ENCODE data around the gene PIH1D1.
"Not testable (repeated sequence)": the region's sequence is repeated elsewhere in the genome, so short reads cannot be mapped to it uniquely, and the experiment has no call there.

DNA sequence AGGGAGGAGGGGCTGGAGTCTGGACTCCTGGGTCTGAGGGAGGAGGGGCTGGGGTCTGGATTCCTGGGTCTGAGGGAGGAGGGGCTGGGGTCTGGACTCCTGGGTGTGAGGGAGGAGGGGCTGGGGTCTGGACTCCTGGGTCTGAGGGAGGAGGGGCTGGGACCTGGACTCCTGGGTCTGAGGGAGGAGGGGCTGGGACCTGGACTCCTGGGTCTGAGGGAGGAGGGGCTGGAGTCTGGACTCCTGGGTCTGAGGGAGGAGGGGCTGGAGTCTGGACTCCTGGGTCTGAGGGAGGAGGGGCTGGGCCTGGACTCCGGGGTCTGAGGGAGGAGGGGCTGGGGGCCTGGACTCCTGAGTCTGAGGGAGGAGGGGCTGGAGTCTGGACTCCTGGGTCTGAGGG is 9.5 kb upstream of the PIH1D1 start:
- TF ChIP-seq POLR2AphosphoS5 (IDR thresholded peaks at IDR 0.05; ENCODE audit: low read length); GABPA (IDR thresholded peaks at IDR 0.05; ENCODE audit: low read depth); EZH2 (IDR thresholded peaks at IDR 0.05; ENCODE audit: borderline replicate concordance, control insufficient read depth, low read depth, low read length); ZNF207 (IDR thresholded peaks at IDR 0.05; ENCODE audit: borderline replicate concordance); ZNF274 (IDR thresholded peaks at IDR 0.05; ENCODE audit: insufficient read depth, insufficient read length): not testable (repeated sequence)
- TF ChIP-seq, protein P1, sequence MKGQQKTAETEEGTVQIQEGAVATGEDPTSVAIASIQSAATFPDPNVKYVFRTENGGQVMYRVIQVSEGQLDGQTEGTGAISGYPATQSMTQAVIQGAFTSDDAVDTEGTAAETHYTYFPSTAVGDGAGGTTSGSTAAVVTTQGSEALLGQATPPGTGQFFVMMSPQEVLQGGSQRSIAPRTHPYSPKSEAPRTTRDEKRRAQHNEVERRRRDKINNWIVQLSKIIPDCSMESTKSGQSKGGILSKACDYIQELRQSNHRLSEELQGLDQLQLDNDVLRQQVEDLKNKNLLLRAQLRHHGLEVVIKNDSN (IDR thresholded peaks at IDR 0.05; ENCODE audit: borderline replicate concordance, extremely low read length, insufficient read depth, low read depth, low read length) = not testable (repeated sequence)
- TF ChIP-seq, protein P2, sequence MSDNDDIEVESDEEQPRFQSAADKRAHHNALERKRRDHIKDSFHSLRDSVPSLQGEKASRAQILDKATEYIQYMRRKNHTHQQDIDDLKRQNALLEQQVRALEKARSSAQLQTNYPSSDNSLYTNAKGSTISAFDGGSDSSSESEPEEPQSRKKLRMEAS (IDR thresholded peaks at IDR 0.05; ENCODE audit: low read depth, low read length) = not testable (repeated sequence)
- TF ChIP-seq, protein P3, sequence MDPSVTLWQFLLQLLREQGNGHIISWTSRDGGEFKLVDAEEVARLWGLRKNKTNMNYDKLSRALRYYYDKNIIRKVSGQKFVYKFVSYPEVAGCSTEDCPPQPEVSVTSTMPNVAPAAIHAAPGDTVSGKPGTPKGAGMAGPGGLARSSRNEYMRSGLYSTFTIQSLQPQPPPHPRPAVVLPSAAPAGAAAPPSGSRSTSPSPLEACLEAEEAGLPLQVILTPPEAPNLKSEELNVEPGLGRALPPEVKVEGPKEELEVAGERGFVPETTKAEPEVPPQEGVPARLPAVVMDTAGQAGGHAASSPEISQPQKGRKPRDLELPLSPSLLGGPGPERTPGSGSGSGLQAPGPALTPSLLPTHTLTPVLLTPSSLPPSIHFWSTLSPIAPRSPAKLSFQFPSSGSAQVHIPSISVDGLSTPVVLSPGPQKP (IDR thresholded peaks at IDR 0.05; ENCODE audit: low read depth, low read length) = not testable (repeated sequence)
- TF ChIP-seq, protein P4, sequence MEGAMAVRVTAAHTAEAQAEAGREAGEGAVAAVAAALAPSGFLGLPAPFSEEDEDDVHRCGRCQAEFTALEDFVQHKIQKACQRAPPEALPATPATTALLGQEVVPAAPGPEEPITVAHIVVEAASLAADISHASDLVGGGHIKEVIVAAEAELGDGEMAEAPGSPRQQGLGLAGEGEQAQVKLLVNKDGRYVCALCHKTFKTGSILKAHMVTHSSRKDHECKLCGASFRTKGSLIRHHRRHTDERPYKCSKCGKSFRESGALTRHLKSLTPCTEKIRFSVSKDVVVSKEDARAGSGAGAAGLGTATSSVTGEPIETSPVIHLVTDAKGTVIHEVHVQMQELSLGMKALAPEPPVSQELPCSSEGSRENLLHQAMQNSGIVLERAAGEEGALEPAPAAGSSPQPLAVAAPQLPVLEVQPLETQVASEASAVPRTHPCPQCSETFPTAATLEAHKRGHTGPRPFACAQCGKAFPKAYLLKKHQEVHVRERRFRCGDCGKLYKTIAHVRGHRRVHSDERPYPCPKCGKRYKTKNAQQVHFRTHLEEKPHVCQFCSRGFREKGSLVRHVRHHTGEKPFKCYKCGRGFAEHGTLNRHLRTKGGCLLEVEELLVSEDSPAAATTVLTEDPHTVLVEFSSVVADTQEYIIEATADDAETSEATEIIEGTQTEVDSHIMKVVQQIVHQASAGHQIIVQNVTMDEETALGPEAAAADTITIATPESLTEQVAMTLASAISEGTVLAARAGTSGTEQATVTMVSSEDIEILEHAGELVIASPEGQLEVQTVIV (IDR thresholded peaks at IDR 0.05; ENCODE audit: borderline replicate concordance, partially characterized antibody) = not testable (repeated sequence)
- TF ChIP-seq, protein P5, sequence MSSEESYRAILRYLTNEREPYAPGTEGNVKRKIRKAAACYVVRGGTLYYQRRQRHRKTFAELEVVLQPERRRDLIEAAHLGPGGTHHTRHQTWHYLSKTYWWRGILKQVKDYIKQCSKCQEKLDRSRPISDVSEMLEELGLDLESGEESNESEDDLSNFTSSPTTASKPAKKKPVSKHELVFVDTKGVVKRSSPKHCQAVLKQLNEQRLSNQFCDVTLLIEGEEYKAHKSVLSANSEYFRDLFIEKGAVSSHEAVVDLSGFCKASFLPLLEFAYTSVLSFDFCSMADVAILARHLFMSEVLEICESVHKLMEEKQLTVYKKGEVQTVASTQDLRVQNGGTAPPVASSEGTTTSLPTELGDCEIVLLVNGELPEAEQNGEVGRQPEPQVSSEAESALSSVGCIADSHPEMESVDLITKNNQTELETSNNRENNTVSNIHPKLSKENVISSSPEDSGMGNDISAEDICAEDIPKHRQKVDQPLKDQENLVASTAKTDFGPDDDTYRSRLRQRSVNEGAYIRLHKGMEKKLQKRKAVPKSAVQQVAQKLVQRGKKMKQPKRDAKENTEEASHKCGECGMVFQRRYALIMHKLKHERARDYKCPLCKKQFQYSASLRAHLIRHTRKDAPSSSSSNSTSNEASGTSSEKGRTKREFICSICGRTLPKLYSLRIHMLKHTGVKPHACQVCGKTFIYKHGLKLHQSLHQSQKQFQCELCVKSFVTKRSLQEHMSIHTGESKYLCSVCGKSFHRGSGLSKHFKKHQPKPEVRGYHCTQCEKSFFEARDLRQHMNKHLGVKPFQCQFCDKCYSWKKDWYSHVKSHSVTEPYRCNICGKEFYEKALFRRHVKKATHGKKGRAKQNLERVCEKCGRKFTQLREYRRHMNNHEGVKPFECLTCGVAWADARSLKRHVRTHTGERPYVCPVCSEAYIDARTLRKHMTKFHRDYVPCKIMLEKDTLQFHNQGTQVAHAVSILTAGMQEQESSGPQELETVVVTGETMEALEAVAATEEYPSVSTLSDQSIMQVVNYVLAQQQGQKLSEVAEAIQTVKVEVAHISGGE (CRISPR knock-in tag; IDR thresholded peaks at IDR 0.05) = not testable (repeated sequence)
- TF ChIP-seq, protein P6, sequence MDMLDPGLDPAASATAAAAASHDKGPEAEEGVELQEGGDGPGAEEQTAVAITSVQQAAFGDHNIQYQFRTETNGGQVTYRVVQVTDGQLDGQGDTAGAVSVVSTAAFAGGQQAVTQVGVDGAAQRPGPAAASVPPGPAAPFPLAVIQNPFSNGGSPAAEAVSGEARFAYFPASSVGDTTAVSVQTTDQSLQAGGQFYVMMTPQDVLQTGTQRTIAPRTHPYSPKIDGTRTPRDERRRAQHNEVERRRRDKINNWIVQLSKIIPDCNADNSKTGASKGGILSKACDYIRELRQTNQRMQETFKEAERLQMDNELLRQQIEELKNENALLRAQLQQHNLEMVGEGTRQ (IDR thresholded peaks at IDR 0.05; ENCODE audit: borderline replicate concordance, low read depth, low read length) = not testable (repeated sequence)
- TF ChIP-seq, protein P7, sequence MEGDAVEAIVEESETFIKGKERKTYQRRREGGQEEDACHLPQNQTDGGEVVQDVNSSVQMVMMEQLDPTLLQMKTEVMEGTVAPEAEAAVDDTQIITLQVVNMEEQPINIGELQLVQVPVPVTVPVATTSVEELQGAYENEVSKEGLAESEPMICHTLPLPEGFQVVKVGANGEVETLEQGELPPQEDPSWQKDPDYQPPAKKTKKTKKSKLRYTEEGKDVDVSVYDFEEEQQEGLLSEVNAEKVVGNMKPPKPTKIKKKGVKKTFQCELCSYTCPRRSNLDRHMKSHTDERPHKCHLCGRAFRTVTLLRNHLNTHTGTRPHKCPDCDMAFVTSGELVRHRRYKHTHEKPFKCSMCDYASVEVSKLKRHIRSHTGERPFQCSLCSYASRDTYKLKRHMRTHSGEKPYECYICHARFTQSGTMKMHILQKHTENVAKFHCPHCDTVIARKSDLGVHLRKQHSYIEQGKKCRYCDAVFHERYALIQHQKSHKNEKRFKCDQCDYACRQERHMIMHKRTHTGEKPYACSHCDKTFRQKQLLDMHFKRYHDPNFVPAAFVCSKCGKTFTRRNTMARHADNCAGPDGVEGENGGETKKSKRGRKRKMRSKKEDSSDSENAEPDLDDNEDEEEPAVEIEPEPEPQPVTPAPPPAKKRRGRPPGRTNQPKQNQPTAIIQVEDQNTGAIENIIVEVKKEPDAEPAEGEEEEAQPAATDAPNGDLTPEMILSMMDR (IDR thresholded peaks at IDR 0.05 in 2 of 3, conservative IDR thresholded peaks at IDR 0.05 in 1 of 3; ENCODE audit: control insufficient read depth in 2 of 3, extremely low read depth in 1 of 3, insufficient read depth in 1 of 3, low read depth in 3 of 3, low read length in 3 of 3) = not testable (repeated sequence)
